Naive B cell (primary cell): ENCODE data around the gene PGC. TPM values are rescaled to one million over a fixed set of nuclear protein-coding genes. Genes with fewer than 3 reads are reported as not detected.
"Not testable (repeated sequence)": the region's sequence is repeated elsewhere in the genome, so short reads cannot be mapped to it uniquely, and the experiment has no call there.

Experiments used
- ATAC-seq, 2 donors: fragments of 150-1000 bp; cut with Tn5 transposase; 2 replicates each; pipeline ENCODE4 v1.10.0; 2021; ENCODE audit warnings: low read depth in 2 of 2, mild to moderate bottlenecking in 2 of 2, moderate library complexity in 2 of 2
- DNase-seq: peaks from one replicate; pipeline ENCODE4 v3.0.0; 2022
- H3K27ac Mint-ChIP-seq, 6 donors: one replicate each; pipeline ENCODE4 v1.8.0; 2020 to 2022; ENCODE audit warnings: mild to moderate bottlenecking in 6 of 6, mixed read lengths in 6 of 6, moderate library complexity in 5 of 6, inconsistent platforms in 2 of 6
- H3K27me3 Mint-ChIP-seq, 3 donors: one replicate each; pipeline ENCODE4 v1.8.0; 2021 to 2022; ENCODE audit warnings: mixed read lengths in 3 of 3, mild to moderate bottlenecking in 1 of 3
- H3K36me3 Mint-ChIP-seq, 2 donors: one replicate each; pipeline ENCODE4 v1.8.0; 2020 to 2022; ENCODE audit warnings: mixed read lengths in 2 of 2, inconsistent platforms in 1 of 2, mild to moderate bottlenecking in 1 of 2
- H3K4me1 Mint-ChIP-seq, 3 donors: one replicate each; pipeline ENCODE4 v1.8.0; 2020 to 2022; ENCODE audit warnings: mixed read lengths in 3 of 3, inconsistent platforms in 1 of 3, mild to moderate bottlenecking in 1 of 3, moderate library complexity in 1 of 3
- H3K4me3 Mint-ChIP-seq, 8 donors: one replicate each; pipeline ENCODE4 v1.8.0; 2020 to 2022; ENCODE audit warnings: mild to moderate bottlenecking in 8 of 8, mixed read lengths in 8 of 8, moderate library complexity in 8 of 8, inconsistent platforms in 2 of 8
- H3K9me3 Mint-ChIP-seq, 7 donors: one replicate each; pipeline ENCODE4 v1.8.0; 2020 to 2022; ENCODE audit warnings: mixed read lengths in 7 of 7, mild to moderate bottlenecking in 5 of 7, inconsistent platforms in 2 of 7, moderate library complexity in 1 of 7
- polyA plus RNA-seq, 6 donors: library from polyadenylated mRNA; unstranded; fragments of 300-500 nt; fragmentation: Illumina TruSeq; gene quantifications; one replicate each; pipeline ENCODE4 v1.2.3, GENCODE V29; 2021; ENCODE audit warnings: low read depth in 6 of 6

The PGC gene
- polyA plus RNA-seq, 6 donors from 2014 or later, result not detected

DNA sequence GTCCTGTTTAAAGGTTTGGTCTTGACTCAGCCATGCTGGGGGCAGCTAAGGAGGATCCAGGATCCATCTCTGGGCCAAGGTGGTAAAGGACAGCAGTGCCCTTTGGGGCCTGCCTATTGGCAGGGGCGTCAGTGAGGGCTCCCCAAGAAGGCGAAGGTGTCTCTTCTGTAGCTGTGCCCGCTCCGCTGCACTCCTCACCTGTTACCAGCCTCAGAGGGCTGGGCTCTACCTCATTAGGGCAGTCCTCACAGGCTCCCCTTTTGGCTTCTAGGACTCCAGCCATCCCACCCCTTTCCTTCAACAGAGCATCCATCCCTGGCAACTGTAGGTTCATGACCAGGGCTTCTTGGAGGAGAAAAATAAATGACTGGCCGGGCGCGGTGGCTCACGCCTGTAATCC is 22.2 kb upstream of the PGC start:
- DNase-seq (no peak), ATAC-seq (no peak)
- peaks cover 6 to 22% of the 10 kb centered on the region in 2 donors for H3K36me3 Mint-ChIP-seq
- no peaks in the 10 kb centered on the region for H3K27me3 Mint-ChIP-seq
- no peak overlapping the region for H3K4me3 Mint-ChIP-seq
- no peaks in the 10 kb centered on the region for H3K9me3 Mint-ChIP-seq
- peaks cover 0 to 3% (median 0%) of the 10 kb centered on the region in 3 donors for H3K4me1 Mint-ChIP-seq
- H3K27ac Mint-ChIP-seq, result no peak overlapping the region

GRCh38 chr6:41768545-41769308 is 21.5 kb upstream of the PGC start:
- DNase-seq, result no peak
- H3K27me3 Mint-ChIP-seq, result peaks cover 0 to under 1% (median 0%) of the 10 kb centered on the region in 3 donors
- H3K9me3 Mint-ChIP-seq, result no peaks in the 10 kb centered on the region
- H3K4me3 Mint-ChIP-seq, result no peak overlapping the region
- no peak overlapping the region for H3K27ac Mint-ChIP-seq
- no peak for ATAC-seq
- H3K36me3 Mint-ChIP-seq, result peaks cover 6 to 16% of the 10 kb centered on the region in 2 donors
- H3K4me1 Mint-ChIP-seq, result no peaks in the 10 kb centered on the region

- no peaks in the 10 kb centered on the region for H3K4me1 Mint-ChIP-seq
- peaks cover 0 to 11% (median 0%) of the 10 kb centered on the region in 3 donors for H3K27me3 Mint-ChIP-seq
- H3K27ac Mint-ChIP-seq, result no peak overlapping the region
- no peaks in the 10 kb centered on the region for H3K9me3 Mint-ChIP-seq
- peak overlapping the region in 1 of 8 donors; percentile 53 for H3K4me3 Mint-ChIP-seq
- ATAC-seq, result no peak
- peaks cover 5 to 15% of the 10 kb centered on the region in 2 donors for H3K36me3 Mint-ChIP-seq
- no peak for DNase-seq
These were observed 20.1 kb upstream of the PGC start for GRCh38 chr6:41767112-41767833.

DNA sequence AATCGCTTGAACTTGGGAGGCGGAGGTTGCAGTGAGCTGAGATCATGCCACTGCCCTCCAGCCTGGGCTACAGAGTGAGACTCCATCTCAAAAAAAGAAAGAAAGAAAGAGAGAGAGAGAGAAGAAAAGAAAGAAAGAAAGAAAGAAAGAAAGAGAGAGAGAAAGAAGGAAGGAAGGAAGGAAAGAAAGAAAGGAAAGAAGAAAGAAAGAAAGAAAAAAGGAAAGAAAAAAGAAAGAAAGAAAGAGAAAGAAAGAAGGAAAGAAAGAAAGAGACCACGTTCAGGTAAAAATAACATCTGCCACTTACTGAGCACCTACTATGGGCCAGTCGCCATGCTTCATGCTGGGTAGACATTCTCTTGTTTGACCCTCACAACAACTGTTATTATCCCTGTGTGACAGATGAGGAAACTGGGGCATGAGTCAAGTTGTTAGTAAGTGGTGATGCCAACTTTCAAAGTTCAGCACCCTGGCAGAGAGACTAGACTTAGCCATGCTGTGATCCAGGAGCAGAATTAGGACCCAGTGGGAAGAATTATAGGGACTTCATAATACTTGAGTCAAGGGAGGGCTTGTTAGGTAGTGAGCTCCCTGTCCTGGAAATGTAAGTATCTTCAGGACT is 19.0 kb upstream of the PGC start:
- H3K9me3 Mint-ChIP-seq, ATAC-seq, H3K4me1 Mint-ChIP-seq, H3K27ac Mint-ChIP-seq, H3K36me3 Mint-ChIP-seq, DNase-seq: not testable (repeated sequence)
- H3K4me3 Mint-ChIP-seq, result peak overlapping the region in 1 of 8 donors; percentile 18
- H3K27me3 Mint-ChIP-seq, result peaks cover 0 to 11% (median 0%) of the 10 kb centered on the region in 3 donors

- no peak for DNase-seq
- H3K4me1 Mint-ChIP-seq, result no peaks in the 10 kb centered on the region
- peaks cover 0 to 11% (median 0%) of the 10 kb centered on the region in 3 donors for H3K27me3 Mint-ChIP-seq
These were observed 16.3 kb upstream of the PGC start for GRCh38 chr6:41763470-41763869.

GRCh38 chr6:41759905-41760579 is 12.8 kb upstream of the PGC start:
- peaks cover 0 to 11% (median 5%) of the 10 kb centered on the region in 3 donors for H3K27me3 Mint-ChIP-seq
- no peak for DNase-seq

More at GRCh38 chr6:41763470-41763869, 16.3 kb upstream of the PGC start:
- no peak for ATAC-seq
- no peaks in the 10 kb centered on the region for H3K9me3 Mint-ChIP-seq
- H3K36me3 Mint-ChIP-seq, result no peaks in the 10 kb centered on the region
- H3K4me3 Mint-ChIP-seq, result no peak overlapping the region
- no peak overlapping the region for H3K27ac Mint-ChIP-seq

GRCh38 chr6:41759106-41759904 is 12.1 kb upstream of the PGC start:
- peak overlapping the region in 1 of 6 donors; percentile 29 for H3K27ac Mint-ChIP-seq
- H3K9me3 Mint-ChIP-seq, result no peaks in the 10 kb centered on the region
- no peaks in the 10 kb centered on the region for H3K36me3 Mint-ChIP-seq
- H3K4me3 Mint-ChIP-seq, result no peak overlapping the region
- no peak for DNase-seq
- H3K27me3 Mint-ChIP-seq, result peaks cover 0 to 11% (median 5%) of the 10 kb centered on the region in 3 donors
- peaks cover 0 to 2% (median 0%) of the 10 kb centered on the region in 3 donors for H3K4me1 Mint-ChIP-seq
- ATAC-seq, result no peak

More at GRCh38 chr6:41759905-41760579, 12.8 kb upstream of the PGC start:
- Mint-ChIP-seq H3K4me1 (peaks cover 0 to 2% (median 0%) of the 10 kb centered on the region in 3 donors), H3K36me3 (no peaks in the 10 kb centered on the region), H3K9me3 (no peaks in the 10 kb centered on the region), H3K27ac (peak overlapping the region in 1 of 6 donors; percentile 33), H3K4me3 (no peak overlapping the region)
- no peak for ATAC-seq

DNA sequence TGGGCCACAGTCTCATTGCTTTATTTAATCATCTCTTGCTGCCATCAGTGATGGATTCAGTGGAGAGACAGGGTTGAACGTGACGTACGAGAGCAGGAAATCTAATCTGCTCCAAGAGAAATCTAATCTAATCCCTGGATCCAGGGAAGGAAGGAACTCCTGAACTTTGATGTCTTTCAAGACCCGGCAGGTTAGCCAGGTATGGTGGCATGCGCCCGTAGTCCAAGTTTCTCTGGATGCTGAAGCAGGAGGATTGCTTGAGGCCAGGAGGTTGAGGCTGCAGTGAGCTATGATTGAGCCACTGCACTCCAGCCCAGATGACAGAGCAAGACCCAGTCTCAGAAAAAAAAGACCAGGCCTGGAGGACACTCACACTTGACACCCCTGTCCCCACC is 11.4 kb upstream of the PGC start:
- DNase-seq (no peak), ATAC-seq (no peak)
- Mint-ChIP-seq H3K9me3 (no peaks in the 10 kb centered on the region), H3K4me1 (peaks cover 0 to 2% (median 0%) of the 10 kb centered on the region in 3 donors), H3K4me3 (no peak overlapping the region), H3K36me3 (no peaks in the 10 kb centered on the region), H3K27ac (no peak overlapping the region), H3K27me3 (peaks cover 0 to 16% (median 5%) of the 10 kb centered on the region in 3 donors)

- no peak overlapping the region for H3K27ac Mint-ChIP-seq
- no peak for ATAC-seq
- H3K27me3 Mint-ChIP-seq, result peaks cover 0 to 12% (median 5%) of the 10 kb centered on the region in 3 donors
- H3K4me3 Mint-ChIP-seq, result no peak overlapping the region
- H3K9me3 Mint-ChIP-seq, result no peaks in the 10 kb centered on the region
- no peaks in the 10 kb centered on the region for H3K36me3 Mint-ChIP-seq
- no peak for DNase-seq
- peaks cover 0 to 2% (median 0%) of the 10 kb centered on the region in 3 donors for H3K4me1 Mint-ChIP-seq
These were observed 10.9 kb upstream of the PGC start for GRCh38 chr6:41757931-41758640.

DNA sequence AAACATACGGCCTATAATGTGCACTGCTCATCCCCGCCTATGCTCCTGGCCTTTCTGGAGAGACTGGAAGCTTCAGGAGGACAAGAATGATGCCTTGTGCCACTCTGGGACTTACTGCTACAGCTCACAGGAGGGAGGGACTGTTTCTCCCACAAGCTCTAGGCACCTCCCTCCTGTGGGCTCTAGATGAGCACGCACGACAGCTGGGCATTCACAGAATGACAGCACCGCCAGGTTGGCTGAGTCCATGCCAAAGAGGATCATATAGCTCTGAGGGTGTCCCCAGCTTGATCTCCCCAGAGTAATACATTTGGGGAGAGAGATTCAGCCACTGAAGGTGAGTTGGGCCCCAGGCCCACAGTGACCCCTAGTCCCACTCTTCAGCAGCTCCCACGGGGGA is 10.1 kb upstream of the PGC start:
- no peaks in the 10 kb centered on the region for H3K9me3 Mint-ChIP-seq
- no peak for ATAC-seq
- H3K27ac Mint-ChIP-seq, result no peak overlapping the region
- peaks cover 0 to 2% (median 0%) of the 10 kb centered on the region in 3 donors for H3K4me1 Mint-ChIP-seq
- peaks cover 0 to 7% (median 5%) of the 10 kb centered on the region in 3 donors for H3K27me3 Mint-ChIP-seq
- no peak overlapping the region for H3K4me3 Mint-ChIP-seq
- no peaks in the 10 kb centered on the region for H3K36me3 Mint-ChIP-seq
- no peak for DNase-seq

DNA sequence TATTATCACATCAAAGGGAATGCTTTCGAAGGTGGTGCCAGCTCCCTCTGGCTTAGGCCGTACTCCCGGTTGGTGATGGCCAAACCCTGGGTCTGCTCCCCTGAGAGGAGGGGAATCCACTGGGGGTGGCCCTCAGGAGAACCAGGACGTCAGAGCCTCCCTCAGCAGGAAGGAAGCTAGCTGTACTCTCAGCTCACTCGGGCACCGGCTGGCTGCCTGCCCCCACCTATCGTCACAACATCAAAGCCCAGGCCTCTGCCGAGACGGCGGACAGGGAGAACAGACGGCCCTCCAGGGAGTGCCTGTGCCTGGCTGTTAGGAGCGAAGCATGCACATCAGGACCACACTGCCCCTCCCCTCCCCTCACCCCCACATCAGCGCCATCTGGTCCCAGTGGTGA is 9.2 kb upstream of the PGC start:
- ATAC-seq (peak; percentile 37 to 38), DNase-seq (no peak)
- Mint-ChIP-seq H3K27ac (no peak overlapping the region), H3K4me3 (no peak overlapping the region), H3K9me3 (no peaks in the 10 kb centered on the region), H3K36me3 (no peaks in the 10 kb centered on the region), H3K4me1 (peaks cover 0 to 2% (median 0%) of the 10 kb centered on the region in 3 donors), H3K27me3 (peaks cover 0 to 7% (median 5%) of the 10 kb centered on the region in 3 donors)

- H3K27me3 Mint-ChIP-seq, result peaks cover 0 to 7% (median 5%) of the 10 kb centered on the region in 3 donors
- no peak overlapping the region for H3K27ac Mint-ChIP-seq
- H3K4me3 Mint-ChIP-seq, result peak overlapping the region in 1 of 8 donors; percentile 59
- H3K36me3 Mint-ChIP-seq, result no peaks in the 10 kb centered on the region
- peaks cover 0 to 2% (median 0%) of the 10 kb centered on the region in 3 donors for H3K4me1 Mint-ChIP-seq
- ATAC-seq (no peak), DNase-seq (no peak)
- H3K9me3 Mint-ChIP-seq, result no peaks in the 10 kb centered on the region
These were observed 8.7 kb upstream of the PGC start for GRCh38 chr6:41755895-41756294.
